OCI-LY7 (cell line): ENCODE data around the gene BEND5. TPM values are rescaled to one million over a fixed set of nuclear protein-coding genes. Genes with fewer than 3 reads are reported as not detected.

ENCODE experiments used
- BruUV-seq: library from RNA; stranded (reverse); fragments of 400-500 nt; replicated peaks from 2 replicates; lab custom pipeline; 2021; lab: Mats Ljungman, UMichigan
- CTCF ChIA-PET: fragments of 300-600 bp; sonication (Branson Sonifier 250); formaldehyde crosslinking; loops from one replicate; lab custom pipeline; 2022; ENCODE audit warnings: antibody characterized with exemption; ENCODE audit not compliant: unreplicated experiment; lab: Charles Lee
- POLR2A ChIA-PET: fragments of 300-600 bp; sonication (Branson Sonifier 250); formaldehyde crosslinking; loops from one replicate; lab custom pipeline; 2022; ENCODE audit warnings: antibody characterized with exemption; lab: Charles Lee
- DNase-seq: peaks from one replicate; pipeline ENCODE4 v3.0.0-alpha.2; 2015; ENCODE audit warnings: low spot score
- H2AFZ ChIP-seq: fragments of 200-600 bp; sonication (generic), shearing (Covaris generic); 2 replicates; pipeline ENCODE4 v1.6.1; 2014; ENCODE audit warnings: mild to moderate bottlenecking, antibody characterized with exemption, low read length, moderate library complexity
- H3K27ac ChIP-seq: fragments of 200-600 bp; sonication (generic); 2 replicates; pipeline ENCODE4 v1.5.1; 2014; ENCODE audit warnings: mixed run types, low read depth, mild to moderate bottlenecking, moderate library complexity, low read length, inconsistent platforms; ENCODE audit not compliant: poor library complexity, severe bottlenecking
- H3K36me3 ChIP-seq: fragments of 200-600 bp; sonication (generic); 2 replicates; pipeline ENCODE4 v1.6.1; 2014; ENCODE audit warnings: mild to moderate bottlenecking, antibody characterized with exemption, low read length, moderate library complexity, mixed read lengths; ENCODE audit not compliant: insufficient read depth
- H3K4me1 ChIP-seq: fragments of 200-600 bp; sonication (generic); 2 replicates; pipeline ENCODE4 v1.5.1; 2014; ENCODE audit warnings: mild to moderate bottlenecking, low read length; ENCODE audit not compliant: insufficient read depth, poor library complexity, severe bottlenecking
- H3K4me2 ChIP-seq: fragments of 200-600 bp; sonication (generic); 2 replicates; pipeline ENCODE4 v1.6.1; 2014; ENCODE audit warnings: mild to moderate bottlenecking, low read length
- H3K4me3 ChIP-seq: fragments of 200-600 bp; sonication (generic); 2 replicates; pipeline ENCODE4 v1.5.1; 2014; ENCODE audit warnings: mild to moderate bottlenecking, low read depth, low read length; ENCODE audit not compliant: poor library complexity, severe bottlenecking
- H3K79me2 ChIP-seq: fragments of 200-600 bp; sonication (generic); 2 replicates; pipeline ENCODE4 v1.6.1; 2016; ENCODE audit warnings: low read depth, mild to moderate bottlenecking, low read length, moderate library complexity, mixed read lengths; ENCODE audit not compliant: insufficient read depth
- H3K9me2 ChIP-seq: fragments of 200-600 bp; sonication (generic); 2 replicates; pipeline ENCODE4 v1.6.1; 2016; ENCODE audit warnings: mild to moderate bottlenecking, low read length, mixed read lengths; ENCODE audit not compliant: insufficient read depth
- H3K9me3 ChIP-seq: fragments of 200-600 bp; sonication (generic); 2 replicates; pipeline ENCODE4 v1.6.1; 2014; ENCODE audit warnings: mild to moderate bottlenecking, mixed run types, low read length, mixed read lengths
- H4K20me1 ChIP-seq: fragments of 200-600 bp; sonication (generic); 2 replicates; pipeline ENCODE4 v1.6.1; 2014; ENCODE audit warnings: mild to moderate bottlenecking, antibody characterized with exemption, low read length, moderate library complexity, mixed read lengths; ENCODE audit not compliant: insufficient read depth
- EZH2phosphoT487 ChIP-seq: fragments of 200-600 bp; sonication (generic); IDR thresholded peaks from 2 replicates; pipeline ENCODE4 v1.6.1; 2018; ENCODE audit warnings: low read depth, borderline replicate concordance, mild to moderate bottlenecking, mixed run types, antibody characterized with exemption, low read length, moderate library complexity, mixed read lengths
- intact Hi-C: fragments of 100-400 bp; cut with micrococcal nuclease; formaldehyde crosslinking; loops from one replicate; pipeline ENCODE4 v1.10.0; 2022; ENCODE audit not compliant: unreplicated experiment
- total RNA-seq, 2 experiments: library from RNA; depleted of rRNA in 1 of 2; stranded (reverse); fragments of >200 nt in 1 of 2; shearing (Covaris generic) in 1 of 2; gene quantifications; 2 replicates each; pipeline ENCODE4 v1.2.3, GENCODE V29; 2014 to 2022
- TF ChIP-seq, protein P1 (sequence below): fragments of 200-600 bp; sonication (generic); conservative IDR thresholded peaks from 2 replicates; pipeline ENCODE4 v1.5.1; 2014; ENCODE audit warnings: mild to moderate bottlenecking, antibody characterized with exemption, low read length, moderate library complexity, mixed read lengths

The BEND5 gene
- total RNA-seq, 2 experiments from 2014 or later = not detected

GRCh38 chr1:48789903-48790302, 13.2 kb upstream of the BEND5 start:
- no peaks in the 10 kb centered on the region for H3K36me3 ChIP-seq
- no peaks in the 10 kb centered on the region for H3K79me2 ChIP-seq
- POLR2A ChIA-PET = interaction anchor here (0.5 to 0.9 kb wide), 2 partner anchors 11 to 57 kb away, joined by 3 read pairs; no protein-coding TSS in a partner anchor
- peaks cover 54% of the 10 kb centered on the region for H3K4me1 ChIP-seq
- no peaks in the 10 kb centered on the region for H3K9me2 ChIP-seq
- CTCF ChIA-PET = no interaction called here
- TF ChIP-seq EZH2phosphoT487 = no peak
- H3K9me3 ChIP-seq = no peaks in the 10 kb centered on the region
- intact Hi-C loops = no loop called here
- no peak for DNase-seq
- no peaks in the 10 kb centered on the region for H4K20me1 ChIP-seq
- peak overlapping the region; percentile 20 for H3K27ac ChIP-seq
- BruUV-seq = no TSS peak
- H3K4me2 ChIP-seq = peak overlapping the region; percentile 10; the same call in 1 of the 2 replicates
- no peak overlapping the region for H3K4me3 ChIP-seq
- peak overlapping the region; percentile 87 for H2AFZ ChIP-seq

DNA sequence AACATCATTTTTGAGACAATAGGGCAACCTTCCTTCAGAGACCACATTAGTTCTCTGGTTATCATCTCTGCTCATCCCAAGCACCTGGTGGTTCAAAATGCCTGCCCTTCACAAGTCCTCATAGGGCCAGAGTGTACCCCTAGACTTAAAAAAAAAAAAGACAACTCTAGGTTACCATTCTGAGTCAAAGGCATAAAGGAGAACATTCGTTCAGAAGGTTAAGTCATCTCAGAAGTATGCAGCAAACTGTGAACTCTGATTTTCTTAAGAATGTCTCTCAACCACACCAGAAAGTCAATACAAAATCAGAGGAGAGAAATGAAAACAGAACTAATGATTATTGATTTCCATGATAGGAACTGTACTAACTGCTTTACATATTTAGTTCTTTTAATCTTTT, 9.2 kb upstream of the BEND5 start:
- intact Hi-C loops = no loop called here
- Histone ChIP-seq H4K20me1 (no peaks in the 10 kb centered on the region), H3K9me2 (no peaks in the 10 kb centered on the region), H3K27ac (no peak overlapping the region), H3K9me3 (no peaks in the 10 kb centered on the region), H3K4me3 (no peak overlapping the region), H3K79me2 (no peaks in the 10 kb centered on the region), H3K4me2 (no peak overlapping the region), H2AFZ (no peak overlapping the region), H3K4me1 (peaks cover 14% of the 10 kb centered on the region), H3K36me3 (no peaks in the 10 kb centered on the region)
- DNase-seq = no peak
- CTCF ChIA-PET = no interaction called here
- TF ChIP-seq EZH2phosphoT487 = no peak
- TF ChIP-seq, protein P1, sequence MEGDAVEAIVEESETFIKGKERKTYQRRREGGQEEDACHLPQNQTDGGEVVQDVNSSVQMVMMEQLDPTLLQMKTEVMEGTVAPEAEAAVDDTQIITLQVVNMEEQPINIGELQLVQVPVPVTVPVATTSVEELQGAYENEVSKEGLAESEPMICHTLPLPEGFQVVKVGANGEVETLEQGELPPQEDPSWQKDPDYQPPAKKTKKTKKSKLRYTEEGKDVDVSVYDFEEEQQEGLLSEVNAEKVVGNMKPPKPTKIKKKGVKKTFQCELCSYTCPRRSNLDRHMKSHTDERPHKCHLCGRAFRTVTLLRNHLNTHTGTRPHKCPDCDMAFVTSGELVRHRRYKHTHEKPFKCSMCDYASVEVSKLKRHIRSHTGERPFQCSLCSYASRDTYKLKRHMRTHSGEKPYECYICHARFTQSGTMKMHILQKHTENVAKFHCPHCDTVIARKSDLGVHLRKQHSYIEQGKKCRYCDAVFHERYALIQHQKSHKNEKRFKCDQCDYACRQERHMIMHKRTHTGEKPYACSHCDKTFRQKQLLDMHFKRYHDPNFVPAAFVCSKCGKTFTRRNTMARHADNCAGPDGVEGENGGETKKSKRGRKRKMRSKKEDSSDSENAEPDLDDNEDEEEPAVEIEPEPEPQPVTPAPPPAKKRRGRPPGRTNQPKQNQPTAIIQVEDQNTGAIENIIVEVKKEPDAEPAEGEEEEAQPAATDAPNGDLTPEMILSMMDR = no peak
- BruUV-seq = no TSS peak
- POLR2A ChIA-PET = no interaction called here

DNA sequence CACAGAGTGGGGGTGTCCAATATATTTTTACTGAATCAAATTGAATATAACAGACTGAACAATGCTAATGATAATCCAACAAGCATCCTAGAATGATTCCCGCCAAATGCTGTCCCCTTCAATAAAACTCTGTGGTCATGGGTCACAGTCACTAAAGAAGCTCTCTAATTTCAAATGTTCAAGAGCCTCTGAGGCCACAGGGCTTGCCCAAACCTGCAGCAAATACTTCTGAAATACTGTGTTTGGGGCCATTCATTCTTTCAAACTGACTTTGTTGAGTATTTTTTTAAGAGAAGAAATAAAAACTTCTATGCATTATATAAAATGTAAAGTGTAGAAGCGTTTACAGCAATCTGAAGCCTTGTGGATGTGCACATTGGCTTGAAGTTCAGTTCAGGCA, 7.6 kb upstream of the BEND5 start:
- no peak overlapping the region for H3K4me3 ChIP-seq
- no peak overlapping the region for H3K4me2 ChIP-seq
- POLR2A ChIA-PET = interaction anchor here (0.6 kb wide), 1 partner anchor 614 kb away, joined by 4 read pairs; no protein-coding TSS in a partner anchor
- no peak overlapping the region for H3K27ac ChIP-seq
- intact Hi-C loops = no loop called here
- no peak for DNase-seq
- no peaks in the 10 kb centered on the region for H3K9me2 ChIP-seq
- H4K20me1 ChIP-seq = no peaks in the 10 kb centered on the region
- no peaks in the 10 kb centered on the region for H3K79me2 ChIP-seq
- H3K4me1 ChIP-seq = no peaks in the 10 kb centered on the region
- no peaks in the 10 kb centered on the region for H3K36me3 ChIP-seq
- no TSS peak for BruUV-seq
- TF ChIP-seq EZH2phosphoT487 = no peak
- H2AFZ ChIP-seq = no peak overlapping the region
- no peaks in the 10 kb centered on the region for H3K9me3 ChIP-seq
- CTCF ChIA-PET = no interaction called here
